HG02623 (cell line): ENCODE data around the gene SIRPA.

Source experiments
- ATAC-seq: cut with Tn5 transposase; IDR thresholded peaks from one replicate; pipeline ENCODE4 v1.9.1; 2021; ENCODE audit warnings: moderate library complexity; ENCODE audit not compliant: unreplicated experiment

SIRPA gene

GRCh38 chr20:1930165-1930564 lies 35.0 kb downstream of the SIRPA start:
- no peak for ATAC-seq

- ATAC-seq, result no peak
Measured at GRCh38 chr20:1931830-1932229, 36.6 kb downstream of the SIRPA start.

- ATAC-seq, result no peak
Measured at GRCh38 chr20:1932971-1933370, 37.8 kb downstream of the SIRPA start.

- ATAC-seq, result no peak
Measured at GRCh38 chr20:1933465-1933870, 38.3 kb downstream of the SIRPA start.

GRCh38 chr20:1934156-1934555 lies 38.9 kb downstream of the SIRPA start:
- ATAC-seq, result no peak

- no peak for ATAC-seq
Measured at GRCh38 chr20:1934721-1935573, 39.7 kb downstream of the SIRPA start.

GRCh38 chr20:1935696-1936366 lies 40.6 kb downstream of the SIRPA start:
- no peak for ATAC-seq

GRCh38 chr20:1937316-1937976 lies 42.2 kb downstream of the SIRPA start:
- ATAC-seq, result no peak

GRCh38 chr20:1938464-1939269 lies 43.5 kb downstream of the SIRPA start:
- ATAC-seq, result no peak

- no peak for ATAC-seq
Measured at GRCh38 chr20:1939270-1939595, 44.0 kb downstream of the SIRPA start.

- no peak for ATAC-seq
Measured at GRCh38 chr20:1940581-1940980, 45.4 kb downstream of the SIRPA start.

GRCh38 chr20:1941226-1941625 lies 46.0 kb downstream of the SIRPA start:
- ATAC-seq, result no peak

GRCh38 chr20:1942061-1942460 lies 46.9 kb downstream of the SIRPA start:
- ATAC-seq, result no peak

- no peak for ATAC-seq
Measured at GRCh38 chr20:1942486-1943274, 47.5 kb downstream of the SIRPA start.

GRCh38 chr20:1943275-1944002 lies 48.2 kb downstream of the SIRPA start:
- ATAC-seq, result no peak

GRCh38 chr20:1944345-1945091 lies 49.3 kb downstream of the SIRPA start:
- ATAC-seq, result no peak

- ATAC-seq, result no peak
Measured at GRCh38 chr20:1945134-1945618, 50.0 kb downstream of the SIRPA start.

- ATAC-seq, result no peak
Measured at GRCh38 chr20:1945660-1946059, 50.5 kb downstream of the SIRPA start.

GRCh38 chr20:1946442-1946761 lies 51.2 kb downstream of the SIRPA start:
- ATAC-seq, result no peak
